ENCODE measurements around the gene SEC11C. TPM values are rescaled to one million over a fixed set of nuclear protein-coding genes. Genes with fewer than 3 reads are reported as not detected.

SEC11C gene
- total and polyA plus RNA-seq, 12 donors: 31.5 to 392 (median 58.7) TPM

DNA sequence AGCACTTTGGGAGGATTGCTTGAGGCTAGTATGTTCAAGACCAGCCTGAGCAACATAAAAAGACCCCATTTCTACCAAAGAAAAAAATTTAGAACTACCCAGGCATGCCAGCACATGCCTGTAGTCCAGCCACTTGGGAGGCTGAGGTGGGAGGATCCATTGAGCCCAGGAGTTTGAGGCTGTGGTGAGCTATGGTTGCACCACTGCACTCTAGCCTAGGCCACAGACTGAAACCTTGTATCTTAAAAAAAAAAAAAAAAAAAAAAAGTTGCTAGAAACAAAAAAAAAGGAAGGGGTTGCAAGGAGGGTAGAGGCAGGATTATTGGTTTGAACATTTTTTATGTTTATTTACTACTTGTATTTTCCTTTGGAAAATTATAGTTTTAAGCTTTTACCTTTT lies 4.8 kb downstream of the SEC11C start:
- no peak for TF ChIP-seq POLR2A (IDR thresholded peaks at IDR 0.05)
- TF ChIP-seq, protein P1, sequence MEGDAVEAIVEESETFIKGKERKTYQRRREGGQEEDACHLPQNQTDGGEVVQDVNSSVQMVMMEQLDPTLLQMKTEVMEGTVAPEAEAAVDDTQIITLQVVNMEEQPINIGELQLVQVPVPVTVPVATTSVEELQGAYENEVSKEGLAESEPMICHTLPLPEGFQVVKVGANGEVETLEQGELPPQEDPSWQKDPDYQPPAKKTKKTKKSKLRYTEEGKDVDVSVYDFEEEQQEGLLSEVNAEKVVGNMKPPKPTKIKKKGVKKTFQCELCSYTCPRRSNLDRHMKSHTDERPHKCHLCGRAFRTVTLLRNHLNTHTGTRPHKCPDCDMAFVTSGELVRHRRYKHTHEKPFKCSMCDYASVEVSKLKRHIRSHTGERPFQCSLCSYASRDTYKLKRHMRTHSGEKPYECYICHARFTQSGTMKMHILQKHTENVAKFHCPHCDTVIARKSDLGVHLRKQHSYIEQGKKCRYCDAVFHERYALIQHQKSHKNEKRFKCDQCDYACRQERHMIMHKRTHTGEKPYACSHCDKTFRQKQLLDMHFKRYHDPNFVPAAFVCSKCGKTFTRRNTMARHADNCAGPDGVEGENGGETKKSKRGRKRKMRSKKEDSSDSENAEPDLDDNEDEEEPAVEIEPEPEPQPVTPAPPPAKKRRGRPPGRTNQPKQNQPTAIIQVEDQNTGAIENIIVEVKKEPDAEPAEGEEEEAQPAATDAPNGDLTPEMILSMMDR (IDR thresholded peaks at IDR 0.05): no peak
- no peak overlapping the region for H3K4me3 ChIP-seq
- H3K27ac ChIP-seq: no peak overlapping the region
- no peak for DNase-seq
- H3K9me3 ChIP-seq (replicated peaks in 1 of 3): no peaks in the 10 kb centered on the region
- H3K27me3 ChIP-seq: no peaks in the 10 kb centered on the region
- H3K4me1 ChIP-seq (replicated peaks in 1 of 2): peaks cover 0 to 15% of the 10 kb centered on the region in 2 donors
- intact Hi-C loops (cut with DNase I): no loop called here
- H3K36me3 ChIP-seq (replicated peaks in 1 of 2): no peaks in the 10 kb centered on the region

- TF ChIP-seq, protein P1 (IDR thresholded peaks at IDR 0.05): no peak
- TF ChIP-seq POLR2A (IDR thresholded peaks at IDR 0.05): no peak
- Histone ChIP-seq H3K36me3 (replicated peaks in 1 of 2) (no peaks in the 10 kb centered on the region), H3K4me1 (replicated peaks in 1 of 2) (peaks cover 0 to 15% of the 10 kb centered on the region in 2 donors), H3K27ac (no peak overlapping the region), H3K27me3 (no peaks in the 10 kb centered on the region), H3K4me3 (no peak overlapping the region), H3K9me3 (replicated peaks in 1 of 3) (no peaks in the 10 kb centered on the region)
- intact Hi-C loops (cut with DNase I): no loop called here
- WGBS, 4 donors: 82 to 89% (median 85%) methylated on average over 4 of the region's 4 CpGs
- DNase-seq: no peak
Measured at GRCh38 chr18:59145055-59145454, 5.4 kb downstream of the SEC11C start.

DNA sequence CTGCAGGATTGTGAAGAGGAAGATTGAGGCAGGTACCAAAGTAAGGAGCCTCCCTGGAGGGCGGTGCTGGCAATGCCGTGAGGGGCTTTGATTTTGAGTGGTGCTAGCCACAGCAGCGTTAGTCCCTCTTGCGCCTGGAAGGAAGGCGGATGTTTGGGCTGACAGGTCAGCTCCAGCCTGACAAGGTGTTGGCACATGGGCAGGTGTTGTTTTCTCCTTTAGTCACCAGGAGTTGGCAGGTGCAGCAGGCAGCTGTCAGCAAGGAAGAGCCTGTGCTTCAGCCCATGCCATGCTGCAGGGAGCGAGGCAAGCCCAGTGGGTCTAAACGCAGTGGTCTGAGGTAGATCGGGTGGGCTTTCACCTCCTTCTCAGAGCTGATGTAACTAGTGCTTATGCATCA lies 8.5 kb downstream of the SEC11C start:
- 90 to 95% (median 93%) methylated on average over 8 of the region's 8 CpGs for WGBS, 4 donors
- intact Hi-C loops (cut with DNase I): no loop called here
- TF ChIP-seq, protein P1 (IDR thresholded peaks at IDR 0.05): no peak
- TF ChIP-seq POLR2A (IDR thresholded peaks at IDR 0.05): no peak

DNA sequence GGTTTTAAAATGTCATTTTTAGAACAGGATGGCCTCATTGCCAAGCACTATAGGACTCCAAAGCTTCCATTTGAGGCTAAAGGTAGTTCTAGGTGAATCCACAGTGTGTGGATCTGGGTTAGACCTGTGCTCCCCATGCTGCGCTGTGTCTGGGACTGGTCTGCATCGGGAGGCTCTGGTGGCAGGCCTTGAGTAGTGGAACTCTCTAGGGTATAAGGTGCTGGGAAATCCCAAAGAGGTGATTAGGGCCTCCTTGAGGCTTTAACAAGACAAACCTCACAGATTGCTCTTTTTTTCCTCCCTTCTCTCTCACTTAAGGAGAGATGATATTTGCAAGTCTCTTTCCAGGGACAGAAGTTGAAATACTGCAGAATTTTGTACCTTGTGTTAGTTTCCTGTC lies 9.3 kb downstream of the SEC11C start:
- Histone ChIP-seq H3K4me3 (no peak overlapping the region), H3K4me1 (replicated peaks in 1 of 2) (no peaks in the 10 kb centered on the region), H3K27me3 (no peaks in the 10 kb centered on the region), H3K27ac (no peak overlapping the region), H3K36me3 (replicated peaks in 1 of 2) (peaks cover 0 to 25% of the 10 kb centered on the region in 2 donors), H3K9me3 (replicated peaks in 1 of 3) (no peaks in the 10 kb centered on the region)
- no peak for DNase-seq
- TF ChIP-seq, protein P1 (IDR thresholded peaks at IDR 0.05): no peak
- no peak for TF ChIP-seq POLR2A (IDR thresholded peaks at IDR 0.05)
- intact Hi-C loops (cut with DNase I): no loop called here
- WGBS, 4 donors: 89 to 97% (median 95%) methylated on average over 2 of the region's 2 CpGs

More for the DNA sequence above, 8.5 kb downstream of the SEC11C start:
- DNase-seq: no peak
- Histone ChIP-seq H3K27ac (no peak overlapping the region), H3K27me3 (no peaks in the 10 kb centered on the region), H3K9me3 (replicated peaks in 1 of 3) (no peaks in the 10 kb centered on the region), H3K36me3 (replicated peaks in 1 of 2) (peaks cover 0 to 20% of the 10 kb centered on the region in 2 donors), H3K4me3 (no peak overlapping the region), H3K4me1 (replicated peaks in 1 of 2) (no peaks in the 10 kb centered on the region)

Data from adrenal gland (tissue), 12 donors.